ENCODE data around the gene RIT1. TPM values are rescaled to one million over a fixed set of nuclear protein-coding genes. Genes with fewer than 3 reads are reported as not detected.

RIT1 gene
- total RNA-seq, 2 experiments from 2014 or later: 15.9 to 21.0 TPM

GRCh38 chr1:155957411-155957915 lies 46.3 kb upstream of the RIT1 start:
- POLR2A ChIA-PET: interaction anchor here (1.6 to 2.5 kb wide), 2 partner anchors 20 to 22 kb away, joined by 4 to 14 read pairs; partner anchors contain the start of gene ARHGEF2
- H3K36me3 ChIP-seq (ENCODE audit: insufficient read depth, low read length): peaks cover 97% of the 10 kb centered on the region
- CTCF ChIA-PET (ENCODE audit: unreplicated experiment): no interaction called here
- no peak overlapping the region for H3K27ac ChIP-seq (ENCODE audit: low read depth, low read length, poor library complexity, severe bottlenecking)
- TF ChIP-seq CTCF (conservative IDR thresholded peaks at IDR 0.05; ENCODE audit: low read length) (no peak), EZH2phosphoT487 (IDR thresholded peaks at IDR 0.05; ENCODE audit: borderline replicate concordance, low read depth, low read length) (no peak)
- no peak for DNase-seq (ENCODE audit: low spot score)
- no peaks in the 10 kb centered on the region for H3K9me3 ChIP-seq (ENCODE audit: low read length)
- H3K4me3 ChIP-seq (ENCODE audit: low read depth, low read length, poor library complexity, severe bottlenecking): no peak overlapping the region
- H3K9me2 ChIP-seq (ENCODE audit: insufficient read depth, low read length): no peaks in the 10 kb centered on the region
- intact Hi-C loops (cut with micrococcal nuclease; ENCODE audit: unreplicated experiment): no loop called here
- H2AFZ ChIP-seq (ENCODE audit: low read length): no peak overlapping the region
- H3K4me2 ChIP-seq (ENCODE audit: low read length): no peak overlapping the region
- peaks cover 42% of the 10 kb centered on the region for H3K4me1 ChIP-seq (ENCODE audit: insufficient read depth, low read length, poor library complexity, severe bottlenecking)
- no TSS peak for BruUV-seq (replicated peaks)
- H3K79me2 ChIP-seq (ENCODE audit: insufficient read depth, low read depth, low read length): no peaks in the 10 kb centered on the region; the same call in 1 of the 2 replicates
- H4K20me1 ChIP-seq (ENCODE audit: insufficient read depth, low read length): no peaks in the 10 kb centered on the region

- Histone ChIP-seq H3K36me3 (ENCODE audit: insufficient read depth, low read length) (peaks cover 98% of the 10 kb centered on the region), H3K4me3 (ENCODE audit: low read depth, low read length, poor library complexity, severe bottlenecking) (no peak overlapping the region), H4K20me1 (ENCODE audit: insufficient read depth, low read length) (no peaks in the 10 kb centered on the region), H3K9me3 (ENCODE audit: low read length) (no peaks in the 10 kb centered on the region), H2AFZ (ENCODE audit: low read length) (no peak overlapping the region), H3K79me2 (ENCODE audit: insufficient read depth, low read depth, low read length) (no peaks in the 10 kb centered on the region; the same call in 1 of the 2 replicates), H3K9me2 (ENCODE audit: insufficient read depth, low read length) (no peaks in the 10 kb centered on the region), H3K27ac (ENCODE audit: low read depth, low read length, poor library complexity, severe bottlenecking) (no peak overlapping the region), H3K4me2 (ENCODE audit: low read length) (no peak overlapping the region), H3K4me1 (ENCODE audit: insufficient read depth, low read length, poor library complexity, severe bottlenecking) (peaks cover 18% of the 10 kb centered on the region)
- TF ChIP-seq EZH2phosphoT487 (IDR thresholded peaks at IDR 0.05; ENCODE audit: borderline replicate concordance, low read depth, low read length) (no peak), CTCF (conservative IDR thresholded peaks at IDR 0.05; ENCODE audit: low read length) (no peak)
- POLR2A ChIA-PET: interaction anchor here (0.8 to 2.3 kb wide), 3 partner anchors 9 to 26 kb away, joined by 4 to 6 read pairs (median 6); no protein-coding TSS in a partner anchor
- no peak for DNase-seq (ENCODE audit: low spot score)
- BruUV-seq (replicated peaks): no TSS peak
- CTCF ChIA-PET (ENCODE audit: unreplicated experiment): no interaction called here
- intact Hi-C loops (cut with micrococcal nuclease; ENCODE audit: unreplicated experiment): no loop called here
Measured at GRCh38 chr1:155954645-155955044, 43.5 kb upstream of the RIT1 start.

DNA sequence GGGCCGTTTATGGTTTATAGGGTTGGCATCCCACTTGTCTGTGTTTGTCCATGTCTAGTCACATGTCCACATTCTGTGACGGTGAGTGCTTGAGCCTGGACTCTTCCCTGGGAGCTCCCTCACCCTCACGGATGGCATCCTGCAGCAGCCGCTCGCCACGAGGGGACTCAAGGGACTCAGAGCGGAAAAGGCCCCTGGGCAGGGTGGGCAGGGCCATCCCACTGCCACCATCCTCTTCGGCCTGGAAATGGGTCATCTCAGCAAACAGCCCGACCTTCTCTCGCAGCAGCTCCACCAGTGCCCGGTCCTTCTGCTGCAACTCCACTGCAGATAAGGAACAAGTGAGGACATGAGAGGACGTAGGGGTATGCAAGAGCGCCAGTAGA lies 41.3 kb upstream of the RIT1 start:
- ChIA-PET CTCF (ENCODE audit: unreplicated experiment) (no interaction called here), POLR2A (no interaction called here)
- Histone ChIP-seq H2AFZ (ENCODE audit: low read length) (no peak overlapping the region), H3K4me1 (ENCODE audit: insufficient read depth, low read length, poor library complexity, severe bottlenecking) (peaks cover 6% of the 10 kb centered on the region), H3K27ac (ENCODE audit: low read depth, low read length, poor library complexity, severe bottlenecking) (no peak overlapping the region), H3K4me3 (ENCODE audit: low read depth, low read length, poor library complexity, severe bottlenecking) (no peak overlapping the region), H4K20me1 (ENCODE audit: insufficient read depth, low read length) (no peaks in the 10 kb centered on the region), H3K4me2 (ENCODE audit: low read length) (no peak overlapping the region), H3K79me2 (ENCODE audit: insufficient read depth, low read depth, low read length) (no peaks in the 10 kb centered on the region), H3K9me3 (ENCODE audit: low read length) (no peaks in the 10 kb centered on the region), H3K36me3 (ENCODE audit: insufficient read depth, low read length) (peaks cover 96% of the 10 kb centered on the region), H3K9me2 (ENCODE audit: insufficient read depth, low read length) (no peaks in the 10 kb centered on the region)
- intact Hi-C loops (cut with micrococcal nuclease; ENCODE audit: unreplicated experiment): no loop called here
- TF ChIP-seq EZH2phosphoT487 (IDR thresholded peaks at IDR 0.05; ENCODE audit: borderline replicate concordance, low read depth, low read length) (no peak), CTCF (conservative IDR thresholded peaks at IDR 0.05; ENCODE audit: low read length) (no peak)
- BruUV-seq (replicated peaks): no TSS peak
- no peak for DNase-seq (ENCODE audit: low spot score)

Data from OCI-LY7 (cell line).